Astrocyte (in vitro differentiated cells and primary cell): ENCODE data around the gene AGPAT3. TPM values are rescaled to one million over a fixed set of nuclear protein-coding genes. Genes with fewer than 3 reads are reported as not detected.

ENCODE experiments used
- DNase-seq: peaks from one replicate; pipeline ENCODE4 v3.0.0-alpha.2; 2010; ENCODE audit warnings: low read depth
- FAIRE-seq: peaks from 2 replicates; lab custom pipeline; 2011; peaks lifted over from hg19 to GRCh38; lab: Jason Lieb, UNC
- H2AFZ ChIP-seq: 2 replicates; pipeline ENCODE4 v1.6.0; 2012; ENCODE audit warnings: low read depth, low read length, inconsistent platforms
- H3K27ac ChIP-seq: 2 replicates; pipeline ENCODE4 v1.5.1; 2011; ENCODE audit warnings: low read depth, low read length, inconsistent platforms
- H3K27me3 ChIP-seq: 2 replicates; pipeline ENCODE4 v1.6.0; 2011; ENCODE audit warnings: low read length, inconsistent platforms; ENCODE audit not compliant: insufficient read depth
- H3K36me3 ChIP-seq: 2 replicates; pipeline ENCODE4 v1.5.1; 2011; ENCODE audit warnings: low read length, inconsistent platforms; ENCODE audit not compliant: insufficient read depth
- H3K4me1 ChIP-seq: 2 replicates; pipeline ENCODE4 v1.5.1; 2011; ENCODE audit warnings: low read length, inconsistent platforms; ENCODE audit not compliant: insufficient read depth
- H3K4me2 ChIP-seq: 2 replicates; pipeline ENCODE4 v1.6.0; 2012; ENCODE audit warnings: low read length, inconsistent platforms
- H3K4me3 ChIP-seq: 2 replicates; pipeline ENCODE4 v1.5.1; 2011; ENCODE audit warnings: low read depth, mild to moderate bottlenecking, low read length, inconsistent platforms; ENCODE audit not compliant: insufficient read depth
- H3K79me2 ChIP-seq: 2 replicates; pipeline ENCODE4 v1.6.0; 2012; ENCODE audit warnings: mild to moderate bottlenecking, low read length, inconsistent platforms; ENCODE audit not compliant: insufficient read depth
- H3K9ac ChIP-seq: 2 replicates; pipeline ENCODE4 v1.6.0; 2012; ENCODE audit warnings: mild to moderate bottlenecking, low read length, inconsistent platforms
- H3K9me3 ChIP-seq: 2 replicates; pipeline ENCODE4 v1.5.1; 2012; ENCODE audit warnings: low read depth, mild to moderate bottlenecking, low read length, inconsistent platforms; ENCODE audit not compliant: insufficient read depth
- H4K20me1 ChIP-seq: 2 replicates; pipeline ENCODE4 v1.6.0; 2012; ENCODE audit warnings: low read length, inconsistent platforms; ENCODE audit not compliant: insufficient read depth
- H3K27ac Mint-ChIP-seq: one replicate; pipeline ENCODE4 v1.8.0; 2021; ENCODE audit warnings: mild to moderate bottlenecking, mixed read lengths; ENCODE audit not compliant: unreplicated experiment
- H3K27me3 Mint-ChIP-seq: one replicate; pipeline ENCODE4 v1.8.0; 2021; ENCODE audit warnings: low read depth, mixed read lengths; ENCODE audit not compliant: unreplicated experiment
- H3K36me3 Mint-ChIP-seq: one replicate; pipeline ENCODE4 v1.8.0; 2021; ENCODE audit warnings: low read depth, mixed read lengths; ENCODE audit not compliant: unreplicated experiment
- H3K4me1 Mint-ChIP-seq: one replicate; pipeline ENCODE4 v1.8.0; 2021; ENCODE audit warnings: low read depth, mixed read lengths; ENCODE audit not compliant: unreplicated experiment
- H3K4me3 Mint-ChIP-seq: one replicate; pipeline ENCODE4 v1.8.0; 2021; ENCODE audit warnings: mild to moderate bottlenecking, moderate library complexity, mixed read lengths; ENCODE audit not compliant: unreplicated experiment
- H3K9me3 Mint-ChIP-seq: one replicate; pipeline ENCODE4 v1.8.0; 2021; ENCODE audit warnings: mild to moderate bottlenecking, mixed read lengths; ENCODE audit not compliant: unreplicated experiment
- EZH2 ChIP-seq: IDR thresholded peaks from 2 replicates; pipeline ENCODE4 v1.6.1; 2012; ENCODE audit warnings: mild to moderate bottlenecking, low read length, inconsistent platforms; ENCODE audit not compliant: insufficient read depth
- total RNA-seq: library from RNA; stranded (reverse); gene quantifications from 2 replicates; pipeline ENCODE4 v1.2.1, GENCODE V29; 2021
- TF ChIP-seq, protein P1 (sequence below): IDR thresholded peaks from 2 replicates; pipeline ENCODE4 v1.5.1; 2011; ENCODE audit warnings: low read depth, mild to moderate bottlenecking, inconsistent platforms, low read length, moderate library complexity; ENCODE audit not compliant: insufficient read depth

AGPAT3 gene
- total RNA-seq, 1 donor from 2014 or later, result 34.7 TPM

GRCh38 chr21:44011579-44012473, 146.8 kb downstream of the AGPAT3 start, which contains the start of gene TRAPPC10:
Gene TRAPPC10 (plus strand): TSS chr21:44012309. CDS start chr21:44012494, 185 bp downstream.
- Mint-ChIP-seq H3K4me3 (peak within 1 kb of the TSS; percentile 90), H3K36me3 (no peaks in the 10 kb centered on the region), H3K9me3 (no peaks in the 10 kb centered on the region), H3K27ac (peak within 1 kb of the TSS; percentile 94), H3K27me3 (no peaks in the 10 kb centered on the region), H3K4me1 (peaks cover 40% of the 10 kb centered on the region)
- Histone ChIP-seq H3K4me2 (peak within 1 kb of the TSS; percentile 97), H3K27me3 (no peaks in the 10 kb centered on the region), H2AFZ (peak within 1 kb of the TSS; percentile 67), H3K4me1 (peaks cover 24% of the 10 kb centered on the region), H3K9ac (peak within 1 kb of the TSS; percentile 91), H3K36me3 (no peaks in the 10 kb centered on the region), H3K9me3 (no peaks in the 10 kb centered on the region), H4K20me1 (peaks cover 36% of the 10 kb centered on the region), H3K27ac (peak within 1 kb of the TSS; percentile 93), H3K4me3 (peak within 1 kb of the TSS; percentile 74), H3K79me2 (peaks cover 50% of the 10 kb centered on the region)
- peak; percentile 73 for DNase-seq
- FAIRE-seq, result no peak
- TF ChIP-seq, protein P1, sequence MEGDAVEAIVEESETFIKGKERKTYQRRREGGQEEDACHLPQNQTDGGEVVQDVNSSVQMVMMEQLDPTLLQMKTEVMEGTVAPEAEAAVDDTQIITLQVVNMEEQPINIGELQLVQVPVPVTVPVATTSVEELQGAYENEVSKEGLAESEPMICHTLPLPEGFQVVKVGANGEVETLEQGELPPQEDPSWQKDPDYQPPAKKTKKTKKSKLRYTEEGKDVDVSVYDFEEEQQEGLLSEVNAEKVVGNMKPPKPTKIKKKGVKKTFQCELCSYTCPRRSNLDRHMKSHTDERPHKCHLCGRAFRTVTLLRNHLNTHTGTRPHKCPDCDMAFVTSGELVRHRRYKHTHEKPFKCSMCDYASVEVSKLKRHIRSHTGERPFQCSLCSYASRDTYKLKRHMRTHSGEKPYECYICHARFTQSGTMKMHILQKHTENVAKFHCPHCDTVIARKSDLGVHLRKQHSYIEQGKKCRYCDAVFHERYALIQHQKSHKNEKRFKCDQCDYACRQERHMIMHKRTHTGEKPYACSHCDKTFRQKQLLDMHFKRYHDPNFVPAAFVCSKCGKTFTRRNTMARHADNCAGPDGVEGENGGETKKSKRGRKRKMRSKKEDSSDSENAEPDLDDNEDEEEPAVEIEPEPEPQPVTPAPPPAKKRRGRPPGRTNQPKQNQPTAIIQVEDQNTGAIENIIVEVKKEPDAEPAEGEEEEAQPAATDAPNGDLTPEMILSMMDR, result no peak
- no peak for TF ChIP-seq EZH2

- FAIRE-seq (no peak), DNase-seq (no peak)
- no peaks in the 10 kb centered on the region for H3K36me3 ChIP-seq
- no peaks in the 10 kb centered on the region for H3K27me3 Mint-ChIP-seq
- H3K9me3 ChIP-seq, result no peaks in the 10 kb centered on the region
- no peaks in the 10 kb centered on the region for H3K27me3 ChIP-seq
- H3K27ac Mint-ChIP-seq, result peak overlapping the region; percentile 80
- peak overlapping the region; percentile 97 for H3K4me2 ChIP-seq
- no peak overlapping the region for H2AFZ ChIP-seq
- H3K36me3 Mint-ChIP-seq, result no peaks in the 10 kb centered on the region
- H3K4me3 ChIP-seq, result peak overlapping the region; percentile 74
- H3K9ac ChIP-seq, result peak overlapping the region; percentile 91
- no peaks in the 10 kb centered on the region for H3K9me3 Mint-ChIP-seq
- H3K4me1 Mint-ChIP-seq, result peaks cover 36% of the 10 kb centered on the region
- peak overlapping the region; percentile 64 for H3K27ac ChIP-seq
- peaks cover 16% of the 10 kb centered on the region for H3K4me1 ChIP-seq
- H3K79me2 ChIP-seq, result peaks cover 60% of the 10 kb centered on the region
- H4K20me1 ChIP-seq, result peaks cover 44% of the 10 kb centered on the region
- TF ChIP-seq, protein P1, result no peak
- TF ChIP-seq EZH2, result no peak
- peak overlapping the region; percentile 89 for H3K4me3 Mint-ChIP-seq
These were observed 147.7 kb downstream of the AGPAT3 start for GRCh38 chr21:44012474-44013379.
